ENCODE measurements around the gene TPRN. TPM values are rescaled to one million over a fixed set of nuclear protein-coding genes. Genes with fewer than 3 reads are reported as not detected.
A peak's percentile ranks its signal among the peaks of the same experiment; 100 is the strongest.

TPRN gene
- total and polyA plus RNA-seq, 10 donors = 4.5 to 10.7 (median 7.2) TPM

DNA sequence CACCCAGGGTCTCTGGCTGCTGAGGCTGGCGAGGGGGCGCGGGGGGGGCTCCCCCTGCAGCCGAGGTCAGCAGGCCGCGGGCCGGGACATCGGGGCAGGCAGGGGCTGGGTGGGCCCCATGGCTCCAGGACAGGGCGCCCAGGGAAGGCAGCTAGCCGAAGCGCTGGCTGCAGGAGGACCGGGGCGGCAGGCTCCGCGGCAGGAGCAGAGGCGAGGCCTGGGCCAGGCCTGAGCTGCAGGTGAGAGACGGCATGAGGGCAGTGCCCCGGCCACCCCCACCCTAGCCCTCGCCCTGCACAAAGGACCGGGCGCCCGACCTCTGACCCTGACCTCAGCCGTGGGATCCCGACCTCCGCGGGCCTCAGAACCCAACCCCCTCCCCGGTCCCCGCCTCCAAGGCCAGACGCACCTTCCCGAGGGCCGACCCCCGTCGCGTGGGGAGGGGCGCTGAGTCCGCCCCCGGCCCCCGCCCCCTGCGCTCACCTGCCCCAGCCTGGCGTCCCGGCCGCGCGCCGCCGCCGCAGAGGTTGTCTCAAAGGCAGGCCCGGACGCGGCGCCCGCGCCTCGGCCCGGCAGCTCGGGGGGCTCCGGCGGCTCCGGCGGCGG, 21.1 kb upstream of the TPRN start:
- WGBS, 5 donors = 7 to 18% (median 10%) methylated on average over 13 to 61 of the region's 61 CpGs
- Histone ChIP-seq H3K9me3 (no peaks in the 10 kb centered on the region), H3K27me3 (replicated peaks in 1 of 7) (peaks cover 0 to 18% (median 4%) of the 10 kb centered on the region in 7 donors), H3K4me3 (peak overlapping the region in 6 of 8 donors; percentile 13 to 81 (median 30)), H3K36me3 (peaks cover 0 to 17% (median under 1%) of the 10 kb centered on the region in 6 donors), H3K4me1 (peaks cover 8 to 69% (median 42%) of the 10 kb centered on the region in 6 donors), H3K27ac (no peak overlapping the region)
- TF ChIP-seq POLR2A (IDR thresholded peaks at IDR 0.05) (no peak), POLR2AphosphoS5 (IDR thresholded peaks at IDR 0.05) (no peak)
- TF ChIP-seq, protein P1, sequence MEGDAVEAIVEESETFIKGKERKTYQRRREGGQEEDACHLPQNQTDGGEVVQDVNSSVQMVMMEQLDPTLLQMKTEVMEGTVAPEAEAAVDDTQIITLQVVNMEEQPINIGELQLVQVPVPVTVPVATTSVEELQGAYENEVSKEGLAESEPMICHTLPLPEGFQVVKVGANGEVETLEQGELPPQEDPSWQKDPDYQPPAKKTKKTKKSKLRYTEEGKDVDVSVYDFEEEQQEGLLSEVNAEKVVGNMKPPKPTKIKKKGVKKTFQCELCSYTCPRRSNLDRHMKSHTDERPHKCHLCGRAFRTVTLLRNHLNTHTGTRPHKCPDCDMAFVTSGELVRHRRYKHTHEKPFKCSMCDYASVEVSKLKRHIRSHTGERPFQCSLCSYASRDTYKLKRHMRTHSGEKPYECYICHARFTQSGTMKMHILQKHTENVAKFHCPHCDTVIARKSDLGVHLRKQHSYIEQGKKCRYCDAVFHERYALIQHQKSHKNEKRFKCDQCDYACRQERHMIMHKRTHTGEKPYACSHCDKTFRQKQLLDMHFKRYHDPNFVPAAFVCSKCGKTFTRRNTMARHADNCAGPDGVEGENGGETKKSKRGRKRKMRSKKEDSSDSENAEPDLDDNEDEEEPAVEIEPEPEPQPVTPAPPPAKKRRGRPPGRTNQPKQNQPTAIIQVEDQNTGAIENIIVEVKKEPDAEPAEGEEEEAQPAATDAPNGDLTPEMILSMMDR (IDR thresholded peaks at IDR 0.05 in 8 of 11, conservative IDR thresholded peaks at IDR 0.05 in 3 of 11) = no peak
- no peak for DNase-seq
- intact Hi-C loops (cut with DNase I; ENCODE audit: low total_unique reads) = loop anchor here (2.0 to 5.0 kb wide), 2 partner anchors 17 to 104 kb away; partner anchors contain the start of genes NDOR1 and TMEM203

DNA sequence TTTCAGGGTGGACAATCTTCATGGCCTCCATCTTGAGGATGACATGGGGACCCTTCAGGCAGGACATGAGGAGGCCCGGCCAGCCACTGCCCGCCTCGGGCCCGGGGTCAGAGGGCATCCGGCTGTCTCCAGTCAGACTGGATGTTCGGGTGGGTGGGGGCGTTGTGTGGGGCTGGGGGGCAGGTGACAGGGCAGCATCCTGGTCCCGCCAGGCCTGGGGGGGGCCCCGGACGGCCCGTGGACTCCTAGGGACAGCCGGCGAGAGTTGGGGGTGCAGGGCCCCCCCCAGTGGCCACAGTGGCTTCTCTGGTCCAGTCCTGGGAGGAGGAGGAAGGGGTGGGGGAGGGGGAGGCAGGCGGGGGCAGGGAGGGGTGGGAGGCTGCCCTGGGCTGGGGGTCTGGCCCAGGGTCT, 20.6 kb upstream of the TPRN start:
- intact Hi-C loops (cut with DNase I; ENCODE audit: low total_unique reads) = loop anchor here (5.0 kb wide), 1 partner anchor 104 kb away; no protein-coding TSS in a partner anchor
- peaks cover 0 to 18% (median 4%) of the 10 kb centered on the region in 7 donors for H3K27me3 ChIP-seq (replicated peaks in 1 of 7)
- no peak for TF ChIP-seq POLR2AphosphoS5 (IDR thresholded peaks at IDR 0.05)
- TF ChIP-seq, protein P1 (IDR thresholded peaks at IDR 0.05 in 8 of 11, conservative IDR thresholded peaks at IDR 0.05 in 3 of 11) = no peak
- peaks cover 0 to 22% (median 4%) of the 10 kb centered on the region in 6 donors for H3K36me3 ChIP-seq
- H3K9me3 ChIP-seq = no peaks in the 10 kb centered on the region
- 84 to 87% (median 85%) methylated on average over 13 to 14 of the region's 14 CpGs; no CpG with 5 or more reads in 2 of the 5 donors for WGBS, 5 donors
- H3K4me3 ChIP-seq = peak overlapping the region in 1 of 8 donors; percentile 81
- DNase-seq = no peak
- peaks cover 8 to 73% (median 44%) of the 10 kb centered on the region in 6 donors for H3K4me1 ChIP-seq
- no peak overlapping the region for H3K27ac ChIP-seq

DNA sequence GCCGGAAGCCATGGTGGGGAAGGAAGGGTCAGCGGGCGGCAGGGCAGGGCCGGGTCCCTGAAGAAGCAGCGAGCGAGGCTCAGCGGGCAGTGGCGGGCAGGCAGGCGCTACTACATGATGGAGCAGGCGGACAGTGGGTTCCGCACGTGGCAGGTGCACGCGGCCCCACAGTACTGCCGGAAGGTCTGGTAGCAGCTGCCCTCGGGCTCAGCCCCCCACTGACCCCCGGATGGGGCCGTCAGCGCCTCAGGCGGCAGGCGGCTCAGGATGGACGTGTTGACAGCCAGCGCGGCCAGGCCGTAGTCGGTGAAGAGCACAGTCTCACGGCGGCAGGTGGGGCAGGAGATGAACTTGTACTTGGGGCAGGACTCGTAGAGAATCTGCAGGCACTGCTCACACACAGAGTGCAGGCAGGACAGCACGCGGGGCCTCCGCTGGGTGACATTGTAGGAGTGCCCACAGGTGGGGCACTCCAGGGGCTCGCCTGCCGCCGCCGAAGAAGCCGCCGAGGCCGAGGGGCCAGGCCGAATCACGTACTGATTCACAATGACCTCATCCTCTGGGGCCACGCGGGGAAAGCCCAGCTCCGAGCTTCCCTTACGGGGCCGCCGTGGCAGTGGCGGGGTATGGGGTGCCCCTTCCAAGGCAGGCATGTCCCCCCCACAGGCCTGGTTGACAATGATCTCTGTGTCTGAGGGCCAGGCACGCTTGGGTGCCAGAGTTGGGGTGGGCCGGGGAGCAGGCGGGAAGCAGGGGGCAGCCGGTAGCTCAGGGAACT, 20.0 kb upstream of the TPRN start:
- Histone ChIP-seq H3K4me3 (no peak overlapping the region), H3K4me1 (peaks cover 8 to 73% (median 44%) of the 10 kb centered on the region in 6 donors), H3K27ac (no peak overlapping the region), H3K9me3 (no peaks in the 10 kb centered on the region), H3K36me3 (peaks cover 0 to 28% (median 9%) of the 10 kb centered on the region in 6 donors), H3K27me3 (replicated peaks in 1 of 7) (peaks cover 0 to 18% (median 4%) of the 10 kb centered on the region in 7 donors)
- TF ChIP-seq, protein P1 (IDR thresholded peaks at IDR 0.05 in 8 of 11, conservative IDR thresholded peaks at IDR 0.05 in 3 of 11) = no peak
- TF ChIP-seq POLR2AphosphoS5 (IDR thresholded peaks at IDR 0.05) = peak in 1 of 3 donors; percentile 27
- DNase-seq = no peak
- intact Hi-C loops (cut with DNase I; ENCODE audit: low total_unique reads) = loop anchor here (5.0 kb wide), 1 partner anchor 103 kb away; no protein-coding TSS in a partner anchor
- 89 to 94% (median 93%) methylated on average over 45 to 52 of the region's 52 CpGs for WGBS, 5 donors
